RKO (cell line): ENCODE results near the gene SSNA1.

Source experiments
- DNase-seq: peaks from one replicate; pipeline ENCODE4 v3.0.0-alpha.2; 2016; ENCODE audit warnings: low spot score

SSNA1 gene

DNA sequence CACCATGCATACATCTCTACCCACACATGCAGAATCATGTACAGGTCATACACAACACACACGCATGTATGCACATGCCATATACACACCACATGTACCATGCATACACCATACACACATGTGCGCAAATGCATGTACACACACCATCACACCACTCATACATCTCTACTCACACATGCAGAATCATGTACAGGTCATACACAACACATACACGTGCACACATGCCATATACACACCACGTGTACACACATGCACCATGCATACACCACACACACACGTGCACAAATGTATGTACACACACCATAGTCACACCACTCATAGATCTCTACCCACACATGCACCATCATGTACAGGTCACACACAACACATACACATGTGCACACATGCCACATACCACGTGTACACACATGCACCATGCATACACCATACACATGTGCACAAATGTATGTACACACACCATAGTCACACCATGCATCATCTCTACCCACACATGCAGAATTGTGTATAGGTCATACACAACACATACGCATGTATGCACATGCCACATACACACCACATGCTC, 35.6 kb upstream of the SSNA1 start:
- DNase-seq: no peak

GRCh38 chr9:137156567-137157375, 31.7 kb upstream of the SSNA1 start:
- DNase-seq: no peak

GRCh38 chr9:137157618-137158415, 30.7 kb upstream of the SSNA1 start:
- no peak for DNase-seq

- DNase-seq: no peak
These were observed 29.9 kb upstream of the SSNA1 start for GRCh38 chr9:137158625-137159024.

DNA sequence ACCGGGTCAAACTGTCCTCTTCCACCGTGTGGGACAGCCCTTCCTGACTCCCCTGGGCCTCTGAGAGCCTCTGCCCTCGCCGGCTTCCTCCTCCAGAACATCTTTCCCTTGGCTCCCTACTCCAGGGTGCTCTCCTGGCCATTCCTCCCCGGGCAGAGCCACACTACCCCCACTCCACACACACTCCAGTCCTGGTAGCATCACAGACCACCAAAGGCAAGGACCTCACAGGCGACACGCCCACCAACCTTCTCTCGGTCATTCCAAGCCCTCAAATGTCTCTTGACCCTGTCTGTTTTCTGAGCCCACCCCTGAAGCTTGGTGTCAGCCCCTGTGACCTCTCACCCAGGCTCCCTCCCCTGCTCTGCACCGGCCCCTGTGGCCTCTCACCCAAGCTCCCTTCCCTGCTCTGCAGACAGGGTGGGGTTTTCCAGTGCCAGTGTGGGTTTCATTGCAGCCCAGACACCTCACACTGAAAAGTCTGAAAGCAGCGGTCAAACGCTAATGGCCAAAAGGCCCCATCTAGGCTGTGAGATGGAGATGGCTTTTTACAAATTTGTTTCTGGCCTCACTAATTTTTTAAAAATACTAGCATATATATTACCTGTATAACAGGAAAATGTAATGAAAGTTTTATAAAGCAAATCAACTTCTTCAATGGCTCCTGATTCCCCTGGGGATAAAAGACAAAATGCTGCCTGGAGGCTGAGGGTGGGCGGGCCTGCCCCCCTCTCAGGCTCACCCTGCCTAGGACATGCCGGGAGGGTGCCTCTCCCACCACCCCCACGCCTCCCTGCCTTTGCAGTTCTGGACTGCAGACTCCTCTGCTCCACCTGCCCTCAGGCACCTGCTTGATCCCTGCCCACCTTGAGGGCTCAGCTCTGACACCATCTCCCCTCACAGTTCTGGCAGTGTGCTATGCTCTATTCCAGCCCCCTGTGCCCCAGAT, 29.1 kb upstream of the SSNA1 start:
- DNase-seq: no peak

DNA sequence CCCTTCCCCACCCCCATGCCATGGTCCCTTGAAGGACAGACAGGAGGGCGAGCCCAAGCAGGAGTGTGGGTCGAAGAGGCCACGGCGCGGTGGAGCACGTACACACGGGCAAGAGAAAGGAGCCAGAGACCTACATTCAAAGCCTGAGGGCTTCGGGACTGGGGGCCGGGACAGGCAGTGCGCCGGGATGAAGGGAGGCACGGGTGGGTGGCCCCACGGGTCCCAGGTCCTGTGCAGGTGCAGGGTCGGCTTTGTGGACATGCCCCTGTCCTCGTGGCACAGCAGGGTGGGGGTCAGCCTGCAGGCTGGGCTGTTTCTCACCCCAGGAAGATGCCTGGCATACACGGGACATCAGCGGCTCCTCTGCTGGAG, 28.4 kb upstream of the SSNA1 start:
- DNase-seq: no peak

DNA sequence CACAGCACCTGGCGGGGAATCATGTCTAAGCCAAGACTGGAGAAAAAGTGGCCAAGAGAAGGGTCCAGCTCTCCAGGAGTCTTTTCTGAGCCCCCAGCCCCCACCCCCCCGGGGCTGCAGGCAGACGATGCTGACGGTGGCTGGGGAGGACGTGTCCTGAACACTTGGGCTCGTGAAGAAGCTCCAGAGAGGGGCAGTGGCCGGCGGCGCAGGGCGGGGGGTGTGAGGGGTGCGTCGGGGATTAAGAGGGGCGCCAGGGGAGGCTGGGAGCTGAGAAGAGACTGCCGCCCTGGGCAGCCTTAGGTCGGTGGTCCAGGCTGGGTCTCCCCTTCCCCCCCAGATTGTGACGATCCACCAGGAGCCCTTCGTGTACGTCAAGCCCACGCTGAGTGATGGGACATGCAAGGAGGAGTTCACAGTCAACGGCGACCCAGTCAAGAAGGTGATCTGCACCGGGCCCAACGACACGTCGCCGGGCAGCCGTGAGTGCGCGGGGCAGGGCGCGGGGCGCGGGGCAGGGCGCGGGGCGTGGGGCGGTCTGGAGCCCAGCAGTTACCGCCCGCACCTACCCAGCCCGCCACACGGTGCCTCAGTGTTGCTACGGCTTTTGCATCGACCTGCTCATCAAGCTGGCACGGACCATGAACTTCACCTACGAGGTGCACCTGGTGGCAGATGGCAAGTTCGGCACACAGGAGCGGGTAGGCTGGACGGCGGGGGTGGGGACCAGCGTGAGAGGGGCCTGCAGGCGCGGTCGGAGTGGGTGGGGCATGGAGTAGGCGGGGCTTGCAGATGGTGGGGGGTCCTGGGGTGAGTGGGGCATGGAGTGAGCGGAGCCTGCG, 27.5 kb upstream of the SSNA1 start:
- DNase-seq: no peak

DNA sequence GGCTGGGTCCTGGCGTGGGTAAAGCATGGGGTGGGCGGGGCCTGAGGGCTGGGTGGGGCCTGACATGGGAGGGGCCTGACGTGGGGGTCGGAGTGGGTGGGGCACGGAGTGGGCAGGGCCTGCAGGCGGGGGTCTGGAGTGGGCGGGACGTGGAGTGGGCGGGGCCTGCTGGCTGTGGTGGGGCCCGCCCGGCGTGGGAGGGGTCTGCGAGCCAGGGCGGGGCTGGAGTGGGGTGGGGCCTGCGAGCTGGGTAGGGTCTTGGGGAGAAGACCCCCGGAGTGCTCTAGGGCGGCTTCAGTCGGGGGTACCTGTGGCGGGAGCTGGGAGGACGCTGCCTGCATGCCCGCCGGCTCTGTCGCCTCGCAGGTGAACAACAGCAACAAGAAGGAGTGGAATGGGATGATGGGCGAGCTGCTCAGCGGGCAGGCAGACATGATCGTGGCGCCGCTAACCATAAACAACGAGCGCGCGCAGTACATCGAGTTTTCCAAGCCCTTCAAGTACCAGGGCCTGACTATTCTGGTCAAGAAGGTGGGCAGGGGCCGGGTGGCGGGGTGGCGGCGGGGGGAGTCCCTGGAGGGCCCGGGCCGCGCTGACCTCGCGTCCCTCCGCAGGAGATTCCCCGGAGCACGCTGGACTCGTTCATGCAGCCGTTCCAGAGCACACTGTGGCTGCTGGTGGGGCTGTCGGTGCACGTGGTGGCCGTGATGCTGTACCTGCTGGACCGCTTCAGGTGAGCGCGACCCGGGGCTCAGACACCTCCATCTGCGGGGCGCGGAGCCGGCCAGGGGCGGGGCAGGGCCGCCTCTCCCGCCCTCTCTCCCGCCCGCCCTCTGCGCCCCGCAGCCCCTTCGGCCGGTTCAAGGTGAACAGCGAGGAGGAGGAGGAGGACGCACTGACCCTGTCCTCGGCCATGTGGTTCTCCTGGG, 26.7 kb upstream of the SSNA1 start:
- no peak for DNase-seq

DNA sequence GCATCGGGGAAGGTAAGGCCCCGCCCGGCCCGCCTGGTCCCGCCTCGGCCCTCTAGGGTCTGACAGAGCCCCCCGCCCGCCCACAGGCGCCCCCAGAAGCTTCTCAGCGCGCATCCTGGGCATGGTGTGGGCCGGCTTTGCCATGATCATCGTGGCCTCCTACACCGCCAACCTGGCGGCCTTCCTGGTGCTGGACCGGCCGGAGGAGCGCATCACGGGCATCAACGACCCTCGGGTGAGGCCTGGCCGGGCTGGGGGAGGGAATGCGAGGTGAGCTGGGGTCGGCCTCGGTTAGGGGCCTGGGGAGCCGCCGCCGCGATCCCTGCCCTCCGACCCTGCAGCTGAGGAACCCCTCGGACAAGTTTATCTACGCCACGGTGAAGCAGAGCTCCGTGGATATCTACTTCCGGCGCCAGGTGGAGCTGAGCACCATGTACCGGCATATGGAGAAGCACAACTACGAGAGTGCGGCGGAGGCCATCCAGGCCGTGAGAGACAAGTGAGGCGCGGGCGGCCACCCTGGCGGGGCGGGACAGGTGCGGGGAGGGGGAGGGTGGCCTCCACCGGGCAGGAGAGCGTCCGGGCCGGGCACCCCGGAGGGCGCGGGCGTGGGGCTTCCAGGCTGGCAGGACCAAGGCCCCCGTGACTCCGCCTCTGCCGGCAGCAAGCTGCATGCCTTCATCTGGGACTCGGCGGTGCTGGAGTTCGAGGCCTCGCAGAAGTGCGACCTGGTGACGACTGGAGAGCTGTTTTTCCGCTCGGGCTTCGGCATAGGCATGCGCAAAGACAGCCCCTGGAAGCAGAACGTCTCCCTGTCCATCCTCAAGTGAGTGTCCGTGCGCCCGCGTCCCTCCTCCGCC, 25.7 kb upstream of the SSNA1 start:
- DNase-seq: no peak

DNA sequence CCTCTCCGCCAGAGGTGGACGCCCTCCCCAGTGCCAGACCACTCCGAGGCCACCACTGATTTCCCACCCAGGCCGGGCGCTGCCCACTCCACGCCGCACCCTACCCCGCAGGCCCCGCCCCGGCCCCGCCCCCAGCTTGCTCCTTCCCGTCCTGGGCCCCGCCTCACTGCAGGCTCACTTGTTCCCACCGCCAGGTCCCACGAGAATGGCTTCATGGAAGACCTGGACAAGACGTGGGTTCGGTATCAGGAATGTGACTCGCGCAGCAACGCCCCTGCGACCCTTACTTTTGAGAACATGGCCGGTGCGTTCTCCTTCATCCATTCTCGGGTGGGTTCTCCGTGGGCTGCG, 25.1 kb upstream of the SSNA1 start:
- DNase-seq: no peak

GRCh38 chr9:137163805-137164204, 24.7 kb upstream of the SSNA1 start:
- DNase-seq: no peak

- no peak for DNase-seq
These were observed 23.9 kb upstream of the SSNA1 start for GRCh38 chr9:137164370-137165249.

DNA sequence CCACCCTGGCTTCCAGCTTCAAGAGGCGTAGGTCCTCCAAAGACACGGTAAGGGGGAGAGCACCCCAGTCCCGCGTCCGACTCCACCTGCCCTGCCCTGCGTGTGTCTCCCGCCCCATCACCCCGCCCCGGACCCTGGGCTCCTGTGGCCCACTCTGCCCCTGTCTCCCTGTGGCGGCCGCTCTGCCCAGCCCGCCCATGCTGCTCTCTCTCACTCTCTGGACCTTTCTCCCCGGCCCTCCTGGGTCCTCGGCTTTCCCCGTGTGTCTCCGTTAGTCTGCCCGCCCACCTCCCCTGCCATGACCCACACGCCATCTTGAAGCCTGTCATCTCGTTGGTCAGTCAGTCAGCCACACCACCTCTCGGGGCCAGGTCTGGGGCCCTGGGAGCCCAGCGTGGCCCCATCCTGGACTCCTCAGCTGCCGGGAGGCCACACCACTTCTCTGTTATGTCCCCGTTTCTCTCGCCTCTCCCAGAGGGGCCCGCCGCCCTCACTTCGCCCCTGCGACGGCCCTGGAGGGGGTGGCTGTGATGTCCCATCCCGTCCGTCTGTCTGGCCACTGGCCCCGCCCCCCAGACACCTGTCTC, 23.1 kb upstream of the SSNA1 start:
- DNase-seq: no peak

- DNase-seq: no peak
These were observed 21.9 kb upstream of the SSNA1 start for GRCh38 chr9:137166380-137167229.

- peak; percentile 68 for DNase-seq
These were observed 21.2 kb upstream of the SSNA1 start for GRCh38 chr9:137167277-137167746.

GRCh38 chr9:137167747-137168572, 20.5 kb upstream of the SSNA1 start:
- peak; percentile 94 for DNase-seq
